ENCODE measurements around the gene KRTAP13-2. TPM values are rescaled to one million over a fixed set of nuclear protein-coding genes. Genes with fewer than 3 reads are reported as not detected.

KRTAP13-2 gene
- total RNA-seq (not detected), polyA plus RNA-seq (not detected)
- long read RNA-seq, donor 1, result 0 reads
- long read RNA-seq, donor 2, result 0 reads

GRCh38 chr21:30372139-30372770 is at the start of gene KRTAP13-2:
KRTAP13-2 (minus strand) TSS chr21:30372271; CDS start chr21:30372213, 58 bp downstream.
- ATAC-seq (no peak), DNase-seq (no peak)
- no peaks in the 10 kb centered on the region for H3K9me3 ChIP-seq
- no peaks in the 10 kb centered on the region for H3K4me1 ChIP-seq
- no peak for TF ChIP-seq CTCF (IDR thresholded peaks at IDR 0.05)
- no peak within 1 kb of the TSS for H3K4me3 ChIP-seq
- H3K27ac ChIP-seq, result no peak within 1 kb of the TSS
- intact Hi-C loops (cut with DNase I), result no loop called here
- H3K27me3 ChIP-seq (ENCODE audit: insufficient read depth in 3 of 3, low read length in 2 of 3), result no peaks in the 10 kb centered on the region
- no peaks in the 10 kb centered on the region for H3K36me3 ChIP-seq (ENCODE audit: insufficient read depth in 1 of 2, low read depth in 1 of 2)
- WGBS, 3 donors, result 84 to 87% (median 85%) methylated on average over 5 of the region's 5 CpGs

- no peaks in the 10 kb centered on the region for H3K36me3 ChIP-seq (ENCODE audit: insufficient read depth in 1 of 2, low read depth in 1 of 2)
- DNase-seq, result no peak
- no peak overlapping the region for H3K27ac ChIP-seq
- no peaks in the 10 kb centered on the region for H3K27me3 ChIP-seq (ENCODE audit: insufficient read depth in 3 of 3, low read length in 2 of 3)
- no peaks in the 10 kb centered on the region for H3K9me3 ChIP-seq
- H3K4me3 ChIP-seq, result no peak overlapping the region
- H3K4me1 ChIP-seq, result no peaks in the 10 kb centered on the region
- 79 to 83% (median 80%) methylated on average over 5 of the region's 5 CpGs for WGBS, 3 donors
- intact Hi-C loops (cut with DNase I), result no loop called here
- ATAC-seq, result no peak
- TF ChIP-seq CTCF (IDR thresholded peaks at IDR 0.05), result no peak
Measured at GRCh38 chr21:30415993-30416392, 43.9 kb upstream of the KRTAP13-2 start.

- ATAC-seq, result no peak
- TF ChIP-seq CTCF (IDR thresholded peaks at IDR 0.05), result no peak
Measured at GRCh38 chr21:30408782-30409494, 36.9 kb upstream of the KRTAP13-2 start.

GRCh38 chr21:30395731-30396130 is 23.7 kb upstream of the KRTAP13-2 start, which contains the start of gene KRTAP13-1:
KRTAP13-1 (plus strand) TSS chr21:30396031; CDS start chr21:30396087, 56 bp downstream.
- H3K27me3 ChIP-seq (ENCODE audit: insufficient read depth in 3 of 3, low read length in 2 of 3), result no peaks in the 10 kb centered on the region
- H3K4me3 ChIP-seq, result no peak within 1 kb of the TSS
- no peak within 1 kb of the TSS for H3K27ac ChIP-seq
- no peak for DNase-seq
- no peak for ATAC-seq
- no peaks in the 10 kb centered on the region for H3K9me3 ChIP-seq
- WGBS, 3 donors, result 74 to 80% (median 79%) methylated on average over 4 of the region's 4 CpGs
- no peaks in the 10 kb centered on the region for H3K36me3 ChIP-seq (ENCODE audit: insufficient read depth in 1 of 2, low read depth in 1 of 2)
- intact Hi-C loops (cut with DNase I), result no loop called here
- H3K4me1 ChIP-seq, result no peaks in the 10 kb centered on the region
- TF ChIP-seq CTCF (IDR thresholded peaks at IDR 0.05), result no peak

More at GRCh38 chr21:30408782-30409494, 36.9 kb upstream of the KRTAP13-2 start:
- intact Hi-C loops (cut with DNase I), result no loop called here
- 30 to 33% (median 33%) methylated on average over 14 of the region's 14 CpGs for WGBS, 3 donors
- H3K4me3 ChIP-seq, result no peak overlapping the region
- H3K9me3 ChIP-seq, result no peaks in the 10 kb centered on the region
- H3K4me1 ChIP-seq, result no peaks in the 10 kb centered on the region
- H3K36me3 ChIP-seq (ENCODE audit: insufficient read depth in 1 of 2, low read depth in 1 of 2), result no peaks in the 10 kb centered on the region
- DNase-seq, result no peak
- no peak overlapping the region for H3K27ac ChIP-seq
- no peaks in the 10 kb centered on the region for H3K27me3 ChIP-seq (ENCODE audit: insufficient read depth in 3 of 3, low read length in 2 of 3)
